PC-3 (cell line): Measurements from ENCODE around the gene FNDC10.

Source experiments
- CTCF ChIP-seq: fragments of 300-600 bp; sonication (generic); conservative IDR thresholded peaks from 2 replicates; pipeline ENCODE4 v1.5.1; 2017; ENCODE audit warnings: antibody characterized with exemption, low read depth, mild to moderate bottlenecking, low read length
- EZH2 ChIP-seq: fragments of 300-600 bp; sonication (generic); IDR thresholded peaks from one replicate; pipeline ENCODE4 v1.6.1; 2017; ENCODE audit warnings: antibody characterized with exemption, mild to moderate bottlenecking, low read length; ENCODE audit not compliant: unreplicated experiment
- EZH2phosphoT487 ChIP-seq: fragments of 300-600 bp; sonication (generic); IDR thresholded peaks from 2 replicates; pipeline ENCODE4 v1.6.1; 2018; ENCODE audit warnings: mild to moderate bottlenecking, antibody characterized with exemption, low read length, borderline replicate concordance

GRCh38 chr1:1577367-1578011 lies 22.4 kb downstream of the FNDC10 start:
- TF ChIP-seq CTCF, result no peak
- TF ChIP-seq EZH2, result no peak
- TF ChIP-seq EZH2phosphoT487, result no peak
